ENCODE measurements around the gene TFF1.

TFF1 gene

DNA sequence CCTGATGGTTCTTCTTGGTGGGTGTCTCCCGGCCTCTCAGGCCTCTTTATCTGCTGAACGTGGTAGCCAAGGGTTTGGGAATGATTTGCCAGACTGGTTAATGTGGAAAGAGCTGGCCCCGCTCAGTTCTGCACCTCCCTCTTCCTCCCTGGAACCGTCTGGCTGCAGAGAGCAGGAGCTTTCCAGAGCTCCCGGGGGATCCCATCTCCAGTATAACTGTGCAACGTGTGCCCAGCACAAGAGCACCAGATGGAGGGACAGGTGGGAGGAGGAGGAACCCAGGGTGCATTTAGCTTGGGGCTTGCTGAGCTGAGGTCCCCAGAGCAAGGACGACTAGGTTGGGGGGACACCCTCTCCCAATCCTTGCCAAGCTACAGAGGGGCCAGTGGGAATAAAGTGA, 5.0 kb downstream of the TFF1 start:
- CTCF ChIA-PET: interaction anchor here (0.9 to 1.8 kb wide), 8 partner anchors 12 to 103 kb away, joined by 3 to 8 read pairs (median 4); partner anchors contain the start of gene UBASH3A

DNA sequence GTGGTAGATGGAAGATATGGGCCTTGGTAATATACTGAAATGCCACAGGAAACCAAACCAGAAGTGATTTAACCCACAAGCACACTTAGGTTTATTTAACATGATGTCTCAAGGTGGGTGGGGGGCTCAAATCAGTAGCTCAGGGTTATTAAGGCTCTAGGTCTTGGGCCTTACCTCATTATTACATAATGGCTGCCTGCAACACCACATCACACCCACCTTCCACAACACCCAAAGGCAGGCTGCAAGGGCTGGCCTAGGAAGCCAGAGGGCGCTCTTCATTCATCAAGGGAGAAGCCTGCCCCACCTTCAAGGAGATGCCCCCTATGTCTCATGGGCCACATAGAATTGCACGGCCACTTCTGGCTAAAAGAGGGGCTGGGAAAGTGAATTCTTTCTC, 6.0 kb downstream of the TFF1 start:
- TF ChIP-seq, protein P1, sequence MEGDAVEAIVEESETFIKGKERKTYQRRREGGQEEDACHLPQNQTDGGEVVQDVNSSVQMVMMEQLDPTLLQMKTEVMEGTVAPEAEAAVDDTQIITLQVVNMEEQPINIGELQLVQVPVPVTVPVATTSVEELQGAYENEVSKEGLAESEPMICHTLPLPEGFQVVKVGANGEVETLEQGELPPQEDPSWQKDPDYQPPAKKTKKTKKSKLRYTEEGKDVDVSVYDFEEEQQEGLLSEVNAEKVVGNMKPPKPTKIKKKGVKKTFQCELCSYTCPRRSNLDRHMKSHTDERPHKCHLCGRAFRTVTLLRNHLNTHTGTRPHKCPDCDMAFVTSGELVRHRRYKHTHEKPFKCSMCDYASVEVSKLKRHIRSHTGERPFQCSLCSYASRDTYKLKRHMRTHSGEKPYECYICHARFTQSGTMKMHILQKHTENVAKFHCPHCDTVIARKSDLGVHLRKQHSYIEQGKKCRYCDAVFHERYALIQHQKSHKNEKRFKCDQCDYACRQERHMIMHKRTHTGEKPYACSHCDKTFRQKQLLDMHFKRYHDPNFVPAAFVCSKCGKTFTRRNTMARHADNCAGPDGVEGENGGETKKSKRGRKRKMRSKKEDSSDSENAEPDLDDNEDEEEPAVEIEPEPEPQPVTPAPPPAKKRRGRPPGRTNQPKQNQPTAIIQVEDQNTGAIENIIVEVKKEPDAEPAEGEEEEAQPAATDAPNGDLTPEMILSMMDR (IDR thresholded peaks at IDR 0.05; ENCODE audit: control extremely low read depth, extremely low read depth, low read depth, missing control alignments): no peak
- POLR2A ChIA-PET: no interaction called here
- CTCF ChIA-PET: interaction anchor here (0.9 to 1.7 kb wide), 6 partner anchors 11 to 102 kb away, joined by 3 to 8 read pairs (median 4); partner anchors contain the start of gene UBASH3A
- no peak for DNase-seq (ENCODE audit: extremely low spot score)

More for the DNA sequence above, 5.0 kb downstream of the TFF1 start:
- TF ChIP-seq, protein P1 (IDR thresholded peaks at IDR 0.05; ENCODE audit: control extremely low read depth, extremely low read depth, low read depth, missing control alignments): no peak
- DNase-seq (ENCODE audit: extremely low spot score): no peak
- POLR2A ChIA-PET: no interaction called here

DNA sequence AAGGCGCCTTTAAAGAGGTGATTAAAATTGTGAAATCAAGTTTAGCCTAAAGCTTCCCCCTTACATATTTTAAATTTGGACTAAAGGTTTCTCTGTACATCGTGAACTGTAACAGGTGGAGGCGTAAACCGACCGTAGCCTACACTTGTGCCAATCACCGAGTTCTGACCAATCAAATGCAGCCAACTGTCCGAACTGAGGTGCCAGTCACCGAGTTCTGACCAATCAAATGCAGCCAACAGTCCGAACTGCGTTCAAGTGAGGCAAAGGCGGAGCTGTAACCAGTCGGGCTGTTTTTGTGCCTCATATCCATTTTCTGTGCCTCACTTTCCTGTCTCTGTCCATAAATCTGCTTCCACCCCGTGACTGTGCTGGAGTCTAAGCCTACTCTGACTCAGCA, 7.4 kb downstream of the TFF1 start:
- TF ChIP-seq, protein P1 (IDR thresholded peaks at IDR 0.05; ENCODE audit: control extremely low read depth, extremely low read depth, low read depth, missing control alignments): no peak
- CTCF ChIA-PET: interaction anchor here (1.7 kb wide), 1 partner anchor 63 kb away, joined by 3 read pairs; no protein-coding TSS in a partner anchor

DNA sequence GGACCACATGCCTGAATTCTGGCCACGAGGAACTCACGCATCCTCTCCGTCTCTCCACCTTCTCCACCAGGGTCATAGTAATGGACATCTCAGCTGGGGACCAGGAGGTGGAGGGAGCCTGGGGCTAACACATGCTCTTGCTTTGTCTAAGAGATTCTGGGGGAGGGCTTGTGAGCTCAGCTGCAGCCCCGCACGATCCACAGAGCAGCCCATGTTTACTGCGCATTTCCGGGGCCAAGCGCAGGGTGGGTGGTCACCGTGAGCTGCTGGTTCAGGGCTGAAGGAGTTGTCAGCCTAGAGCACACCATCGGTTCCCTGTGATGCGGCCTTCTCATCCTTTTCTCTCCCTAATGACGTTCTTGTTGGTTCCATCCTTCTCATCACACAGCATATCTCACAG, 8.1 kb downstream of the TFF1 start:
- ChIA-PET CTCF (interaction anchor here (1.6 kb wide), 1 partner anchor 48 kb away, joined by 4 read pairs; no protein-coding TSS in a partner anchor), POLR2A (no interaction called here)
- TF ChIP-seq, protein P1 (IDR thresholded peaks at IDR 0.05; ENCODE audit: control extremely low read depth, extremely low read depth, low read depth, missing control alignments): no peak
- no peak for DNase-seq (ENCODE audit: extremely low spot score)

More for the DNA sequence above, 7.4 kb downstream of the TFF1 start:
- POLR2A ChIA-PET: no interaction called here
- no peak for DNase-seq (ENCODE audit: extremely low spot score)

DNA sequence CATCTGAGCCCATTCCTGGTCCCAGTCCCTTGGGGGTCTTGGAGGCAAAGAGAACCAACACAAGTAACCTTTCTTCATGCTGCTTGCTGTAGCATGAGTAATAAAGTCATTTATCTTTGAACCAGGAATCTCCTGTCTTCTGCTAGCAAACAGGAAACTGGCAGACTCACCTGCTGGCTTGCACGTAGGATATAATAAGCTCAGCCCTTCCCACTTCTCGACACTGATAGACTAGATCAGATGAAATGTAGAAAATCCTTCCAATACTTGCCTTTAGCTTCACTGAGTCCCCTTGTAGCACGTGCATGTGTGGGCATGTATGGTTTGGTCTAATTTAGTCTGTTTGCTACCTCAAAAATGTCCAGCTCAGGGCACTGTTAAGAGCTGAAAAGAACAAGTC, 9.0 kb downstream of the TFF1 start:
- DNase-seq (ENCODE audit: extremely low spot score): no peak
- ChIA-PET POLR2A (no interaction called here), CTCF (interaction anchor here (1.5 to 2.2 kb wide), 4 partner anchors 16 to 99 kb away, joined by 3 to 8 read pairs (median 4); no protein-coding TSS in a partner anchor)
- TF ChIP-seq, protein P1 (IDR thresholded peaks at IDR 0.05; ENCODE audit: control extremely low read depth, extremely low read depth, low read depth, missing control alignments): no peak

DNA sequence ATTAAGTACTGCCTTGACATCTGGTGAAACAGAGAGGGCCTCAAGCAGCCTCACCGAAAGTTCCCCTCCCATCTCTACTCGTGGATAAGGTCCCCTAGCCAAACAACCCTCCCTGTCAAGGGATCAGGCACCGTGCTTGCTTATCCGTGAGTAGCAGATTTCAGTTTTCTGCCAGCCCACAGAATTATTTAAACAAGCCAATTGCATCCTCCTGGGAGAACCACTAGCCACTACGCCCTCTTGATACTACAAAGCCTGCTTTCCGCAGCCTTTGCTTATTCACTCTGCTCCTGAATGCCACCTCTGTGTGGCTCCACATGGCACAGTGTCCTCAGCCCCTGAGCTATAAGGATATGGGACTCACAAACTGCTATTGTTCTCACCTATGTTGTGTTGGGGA, 9.7 kb downstream of the TFF1 start:
- POLR2A ChIA-PET: no interaction called here
- TF ChIP-seq, protein P1 (IDR thresholded peaks at IDR 0.05; ENCODE audit: control extremely low read depth, extremely low read depth, low read depth, missing control alignments): no peak
- CTCF ChIA-PET: interaction anchor here (1.5 to 2.2 kb wide), 4 partner anchors 15 to 98 kb away, joined by 3 to 8 read pairs (median 4); no protein-coding TSS in a partner anchor
- DNase-seq (ENCODE audit: extremely low spot score): no peak
